Measurements from ENCODE around the gene MYLK4.

Gene MYLK4

GRCh38 chr6:2741756-2742155 is 9.0 kb downstream of the MYLK4 start:
- in situ Hi-C loops (cut with MboI; ENCODE audit: low pct_unique_long_range_greater_than_20kb, low sequenced_read_pairs): no loop called here
- DNase-seq: no peak

- no peak for DNase-seq
- in situ Hi-C loops (cut with MboI; ENCODE audit: low pct_unique_long_range_greater_than_20kb, low sequenced_read_pairs): no loop called here
Observed at GRCh38 chr6:2740581-2740980, 10.1 kb downstream of the MYLK4 start.

GRCh38 chr6:2739335-2739734 is 11.4 kb downstream of the MYLK4 start:
- in situ Hi-C loops (cut with MboI; ENCODE audit: low pct_unique_long_range_greater_than_20kb, low sequenced_read_pairs): no loop called here
- no peak for DNase-seq

GRCh38 chr6:2738373-2738979 is 12.2 kb downstream of the MYLK4 start:
- peak; percentile 81 for DNase-seq

GRCh38 chr6:2737885-2738284 is 12.8 kb downstream of the MYLK4 start:
- in situ Hi-C loops (cut with MboI; ENCODE audit: low pct_unique_long_range_greater_than_20kb, low sequenced_read_pairs): no loop called here
- no peak for DNase-seq

More at GRCh38 chr6:2738373-2738979, 12.2 kb downstream of the MYLK4 start:
- in situ Hi-C loops (cut with MboI; ENCODE audit: low pct_unique_long_range_greater_than_20kb, low sequenced_read_pairs): no loop called here

GRCh38 chr6:2734488-2735166 is 16.1 kb downstream of the MYLK4 start:
- no peak for DNase-seq
- in situ Hi-C loops (cut with MboI; ENCODE audit: low pct_unique_long_range_greater_than_20kb, low sequenced_read_pairs): no loop called here

GRCh38 chr6:2733736-2734480 is 16.8 kb downstream of the MYLK4 start:
- in situ Hi-C loops (cut with MboI; ENCODE audit: low pct_unique_long_range_greater_than_20kb, low sequenced_read_pairs): no loop called here
- DNase-seq: no peak

GRCh38 chr6:2733324-2733723 is 17.4 kb downstream of the MYLK4 start:
- in situ Hi-C loops (cut with MboI; ENCODE audit: low pct_unique_long_range_greater_than_20kb, low sequenced_read_pairs): no loop called here

GRCh38 chr6:2732503-2733089 is 18.1 kb downstream of the MYLK4 start:
- no peak for DNase-seq
- in situ Hi-C loops (cut with MboI; ENCODE audit: low pct_unique_long_range_greater_than_20kb, low sequenced_read_pairs): no loop called here

More at GRCh38 chr6:2733324-2733723, 17.4 kb downstream of the MYLK4 start:
- DNase-seq: peak; percentile 94

- no peak for DNase-seq
- in situ Hi-C loops (cut with MboI; ENCODE audit: low pct_unique_long_range_greater_than_20kb, low sequenced_read_pairs): no loop called here
Observed at GRCh38 chr6:2731281-2731909, 19.3 kb downstream of the MYLK4 start.

GRCh38 chr6:2730353-2731107 is 20.2 kb downstream of the MYLK4 start:
- in situ Hi-C loops (cut with MboI; ENCODE audit: low pct_unique_long_range_greater_than_20kb, low sequenced_read_pairs): no loop called here
- no peak for DNase-seq

- in situ Hi-C loops (cut with MboI; ENCODE audit: low pct_unique_long_range_greater_than_20kb, low sequenced_read_pairs): no loop called here
- no peak for DNase-seq
Observed at GRCh38 chr6:2729921-2730320, 20.8 kb downstream of the MYLK4 start.

GRCh38 chr6:2725999-2726567 is 24.6 kb downstream of the MYLK4 start:
- DNase-seq: peak; percentile 88
- in situ Hi-C loops (cut with MboI; ENCODE audit: low pct_unique_long_range_greater_than_20kb, low sequenced_read_pairs): no loop called here

- DNase-seq: no peak
- in situ Hi-C loops (cut with MboI; ENCODE audit: low pct_unique_long_range_greater_than_20kb, low sequenced_read_pairs): no loop called here
Observed at GRCh38 chr6:2725364-2725988, 25.2 kb downstream of the MYLK4 start.

- in situ Hi-C loops (cut with MboI; ENCODE audit: low pct_unique_long_range_greater_than_20kb, low sequenced_read_pairs): no loop called here
- DNase-seq: no peak
Observed at GRCh38 chr6:2721219-2721618, 29.5 kb downstream of the MYLK4 start.

GRCh38 chr6:2719093-2719455 is 31.6 kb downstream of the MYLK4 start:
- DNase-seq: no peak
- in situ Hi-C loops (cut with MboI; ENCODE audit: low pct_unique_long_range_greater_than_20kb, low sequenced_read_pairs): no loop called here

- in situ Hi-C loops (cut with MboI; ENCODE audit: low pct_unique_long_range_greater_than_20kb, low sequenced_read_pairs): no loop called here
- peak; percentile 64 for DNase-seq
Observed at GRCh38 chr6:2718334-2719092, 32.2 kb downstream of the MYLK4 start.
